Measurements from ENCODE around the gene AFF3. TPM values are rescaled to one million over a fixed set of nuclear protein-coding genes. Genes with fewer than 3 reads are reported as not detected.
"Not testable (repeated sequence)": the region's sequence is repeated elsewhere in the genome, so short reads cannot be mapped to it uniquely, and the experiment has no call there.

AFF3 gene
- total RNA-seq, 2 experiments from 2014 or later, result 3.1 to 3.5 TPM

DNA sequence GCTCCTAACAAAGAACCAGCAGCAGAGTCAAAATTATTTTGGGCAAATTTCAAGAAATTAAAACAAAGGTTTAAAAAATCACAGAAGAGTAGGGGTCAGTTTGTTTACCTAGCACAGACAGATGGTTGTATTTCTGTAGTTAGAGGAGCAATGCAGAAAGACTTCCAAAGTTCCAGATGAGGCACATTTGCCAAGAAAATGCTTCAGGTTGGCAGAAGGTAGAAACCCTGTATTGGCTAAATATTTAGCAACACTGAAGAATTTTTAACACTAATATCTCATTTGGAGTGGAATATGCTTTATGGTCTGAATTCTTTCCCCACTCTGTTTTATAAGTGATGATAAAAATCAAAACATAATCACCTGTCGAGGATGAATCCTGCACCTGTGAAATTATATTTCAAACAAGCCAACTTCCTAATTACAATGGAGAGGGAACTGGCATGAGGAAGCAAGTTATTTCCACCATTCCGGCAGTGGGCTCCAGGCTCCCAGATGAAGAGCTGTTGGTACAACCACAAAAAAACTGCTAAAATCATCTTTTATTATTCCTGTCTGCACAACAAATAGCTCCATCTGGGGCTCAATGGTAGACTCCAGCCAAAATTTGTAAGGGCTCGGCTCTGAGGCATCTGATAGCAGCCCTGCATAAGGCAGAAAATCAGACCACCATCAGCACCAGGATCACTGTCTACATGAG, 366.0 kb downstream of the AFF3 start:
- intact Hi-C loops (cut with micrococcal nuclease), result no loop called here
- ChIA-PET CTCF (no interaction called here), POLR2A (no interaction called here)
- Mint-ChIP-seq H3K36me3 (ENCODE audit: low read depth) (no peaks in the 10 kb centered on the region), H3K27ac (no peak overlapping the region), H3K9me3 (peaks cover 11% of the 10 kb centered on the region), H3K4me1 (ENCODE audit: low read depth) (no peaks in the 10 kb centered on the region), H3K4me3 (no peak overlapping the region), H3K27me3 (no peaks in the 10 kb centered on the region)
- ATAC-seq (no peak), DNase-seq (no peak)
- TF ChIP-seq, protein P1, sequence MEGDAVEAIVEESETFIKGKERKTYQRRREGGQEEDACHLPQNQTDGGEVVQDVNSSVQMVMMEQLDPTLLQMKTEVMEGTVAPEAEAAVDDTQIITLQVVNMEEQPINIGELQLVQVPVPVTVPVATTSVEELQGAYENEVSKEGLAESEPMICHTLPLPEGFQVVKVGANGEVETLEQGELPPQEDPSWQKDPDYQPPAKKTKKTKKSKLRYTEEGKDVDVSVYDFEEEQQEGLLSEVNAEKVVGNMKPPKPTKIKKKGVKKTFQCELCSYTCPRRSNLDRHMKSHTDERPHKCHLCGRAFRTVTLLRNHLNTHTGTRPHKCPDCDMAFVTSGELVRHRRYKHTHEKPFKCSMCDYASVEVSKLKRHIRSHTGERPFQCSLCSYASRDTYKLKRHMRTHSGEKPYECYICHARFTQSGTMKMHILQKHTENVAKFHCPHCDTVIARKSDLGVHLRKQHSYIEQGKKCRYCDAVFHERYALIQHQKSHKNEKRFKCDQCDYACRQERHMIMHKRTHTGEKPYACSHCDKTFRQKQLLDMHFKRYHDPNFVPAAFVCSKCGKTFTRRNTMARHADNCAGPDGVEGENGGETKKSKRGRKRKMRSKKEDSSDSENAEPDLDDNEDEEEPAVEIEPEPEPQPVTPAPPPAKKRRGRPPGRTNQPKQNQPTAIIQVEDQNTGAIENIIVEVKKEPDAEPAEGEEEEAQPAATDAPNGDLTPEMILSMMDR (IDR thresholded peaks at IDR 0.05), result no peak

GRCh38 chr2:99775585-99775984, 366.8 kb downstream of the AFF3 start:
- no peak for ATAC-seq
- ChIA-PET CTCF (no interaction called here), POLR2A (no interaction called here)
- Mint-ChIP-seq H3K27ac (no peak overlapping the region), H3K27me3 (no peaks in the 10 kb centered on the region), H3K4me3 (no peak overlapping the region), H3K9me3 (peaks cover 11% of the 10 kb centered on the region), H3K4me1 (ENCODE audit: low read depth) (no peaks in the 10 kb centered on the region), H3K36me3 (ENCODE audit: low read depth) (no peaks in the 10 kb centered on the region)
- TF ChIP-seq, protein P1 (IDR thresholded peaks at IDR 0.05), result no peak
- DNase-seq, result no peak
- intact Hi-C loops (cut with micrococcal nuclease), result no loop called here

- H3K4me3 Mint-ChIP-seq; H3K4me1 Mint-ChIP-seq (ENCODE audit: low read depth); CTCF ChIA-PET; H3K36me3 Mint-ChIP-seq (ENCODE audit: low read depth); ATAC-seq; H3K27me3 Mint-ChIP-seq; H3K27ac Mint-ChIP-seq; H3K9me3 Mint-ChIP-seq; DNase-seq; intact Hi-C loops (cut with micrococcal nuclease): not testable (repeated sequence)
- POLR2A ChIA-PET, result interaction anchor here (0.9 kb wide), 1 partner anchor 14 kb away, joined by 3 read pairs; no protein-coding TSS in a partner anchor
Measured at GRCh38 chr2:99773642-99774041, 368.7 kb downstream of the AFF3 start.

DNA sequence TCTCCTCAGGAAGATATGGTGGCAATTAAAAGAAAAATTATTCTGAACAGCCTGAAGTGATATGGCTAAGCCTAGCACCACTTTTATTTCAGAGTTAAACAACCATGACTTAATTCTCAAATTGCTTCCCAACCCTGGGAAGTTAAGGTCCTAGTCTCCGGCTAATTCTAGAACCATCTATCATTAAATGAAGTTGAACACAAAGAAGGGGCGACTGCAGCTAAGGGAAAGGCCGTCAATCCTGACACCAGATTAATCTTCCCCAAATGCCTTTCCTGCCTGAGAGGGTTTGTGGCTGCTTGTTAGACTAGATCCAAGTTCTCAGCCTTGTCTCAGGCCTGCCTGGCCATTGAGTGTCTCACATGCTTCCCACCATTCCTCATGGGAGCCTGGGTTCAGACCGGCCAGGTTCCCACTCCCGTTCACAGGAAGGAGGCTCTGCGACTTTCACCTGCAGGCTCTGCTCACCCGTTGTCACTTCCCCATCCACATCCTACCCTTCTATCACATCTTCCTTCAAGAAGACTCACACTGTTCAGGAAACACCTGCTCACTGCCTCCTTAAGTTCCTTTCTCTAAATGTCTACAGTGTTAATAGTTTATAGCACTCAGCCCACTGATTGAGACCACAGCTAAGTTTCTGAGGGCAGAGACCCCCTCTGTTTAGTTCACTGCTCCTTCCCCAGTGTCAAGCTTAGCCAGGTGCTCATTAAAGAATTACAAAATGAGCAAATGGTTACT, 369.6 kb downstream of the AFF3 start:
- Mint-ChIP-seq H3K36me3 (ENCODE audit: low read depth) (no peaks in the 10 kb centered on the region), H3K4me3 (no peak overlapping the region), H3K27ac (no peak overlapping the region), H3K27me3 (no peaks in the 10 kb centered on the region), H3K4me1 (ENCODE audit: low read depth) (no peaks in the 10 kb centered on the region), H3K9me3 (peaks cover 7% of the 10 kb centered on the region)
- DNase-seq, result no peak
- ATAC-seq, result no peak
- CTCF ChIA-PET, result no interaction called here
- intact Hi-C loops (cut with micrococcal nuclease), result no loop called here
- POLR2A ChIA-PET, result interaction anchor here (0.9 kb wide), 1 partner anchor 13 kb away, joined by 3 read pairs; no protein-coding TSS in a partner anchor
- TF ChIP-seq, protein P1 (IDR thresholded peaks at IDR 0.05), result no peak

DNA sequence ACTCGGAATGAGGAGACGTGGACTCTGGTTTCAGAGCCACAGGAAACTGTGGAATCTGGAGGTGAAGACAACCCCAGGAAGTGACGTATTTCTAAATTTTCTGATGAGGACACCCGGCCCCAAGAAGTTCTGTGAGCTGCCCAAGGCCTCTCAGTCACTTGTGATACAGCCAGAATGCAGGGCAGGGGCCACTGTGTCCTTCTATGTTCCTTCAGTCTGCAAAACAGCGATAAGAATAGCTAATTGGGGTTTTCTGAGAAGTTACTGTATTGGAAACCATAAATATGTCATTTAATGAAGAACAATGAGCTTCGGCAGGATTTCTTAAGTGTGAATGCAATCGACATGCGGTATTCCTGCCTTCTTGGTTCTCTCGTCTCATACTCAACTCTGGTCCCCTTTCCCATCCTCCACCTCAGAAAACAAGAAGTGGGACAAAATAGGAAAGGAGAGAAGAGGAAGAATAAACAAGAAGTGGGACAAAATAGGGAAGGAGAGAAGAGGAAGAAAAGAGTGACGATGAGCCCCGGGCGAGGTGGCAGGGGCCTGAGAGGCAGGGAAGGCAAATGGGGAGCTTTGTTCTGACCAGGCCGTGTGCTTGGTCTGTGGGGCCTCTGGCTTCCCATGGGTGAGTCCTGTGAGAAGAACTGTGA, 370.6 kb downstream of the AFF3 start:
- Mint-ChIP-seq H3K4me3 (no peak overlapping the region), H3K27me3 (no peaks in the 10 kb centered on the region), H3K27ac (no peak overlapping the region), H3K4me1 (ENCODE audit: low read depth) (no peaks in the 10 kb centered on the region), H3K36me3 (ENCODE audit: low read depth) (no peaks in the 10 kb centered on the region), H3K9me3 (peaks cover 7% of the 10 kb centered on the region)
- no peak for ATAC-seq
- TF ChIP-seq, protein P1 (IDR thresholded peaks at IDR 0.05), result no peak
- ChIA-PET CTCF (interaction anchor here (1.3 kb wide), 1 partner anchor 609 kb away, joined by 3 read pairs; no protein-coding TSS in a partner anchor), POLR2A (no interaction called here)
- DNase-seq, result no peak
- intact Hi-C loops (cut with micrococcal nuclease), result no loop called here

All from activated CD8-positive, alpha-beta T cell treated with anti-CD3 and anti-CD28 coated beads for 36 hours (primary cell).